Activated CD8-positive, alpha-beta memory T cell treated with anti-CD3 and anti-CD28 coated beads for 48 hours (primary cell): ENCODE measurements around the gene SUPT20HL2.
A peak's percentile ranks its signal among the peaks of the same experiment; 100 is the strongest.
"Not testable (repeated sequence)": the region's sequence is repeated elsewhere in the genome, so short reads cannot be mapped to it uniquely, and the experiment has no call there.

Experiments
- DNase-seq, 3 experiments: peaks; one replicate each; pipeline ENCODE4 v3.0.0-alpha.2; 2020; ENCODE audit warnings: low read depth in 2 of 3, low spot score in 2 of 3

SUPT20HL2 gene

GRCh38 chrX:24309580-24310374 lies 4.1 kb downstream of the SUPT20HL2 start:
- not testable (repeated sequence) for DNase-seq

- not testable (repeated sequence) for DNase-seq
Observed at GRCh38 chrX:24308803-24309202, 5.1 kb downstream of the SUPT20HL2 start.

- no peak for DNase-seq
Observed at GRCh38 chrX:24306440-24306839, 7.4 kb downstream of the SUPT20HL2 start.

DNA sequence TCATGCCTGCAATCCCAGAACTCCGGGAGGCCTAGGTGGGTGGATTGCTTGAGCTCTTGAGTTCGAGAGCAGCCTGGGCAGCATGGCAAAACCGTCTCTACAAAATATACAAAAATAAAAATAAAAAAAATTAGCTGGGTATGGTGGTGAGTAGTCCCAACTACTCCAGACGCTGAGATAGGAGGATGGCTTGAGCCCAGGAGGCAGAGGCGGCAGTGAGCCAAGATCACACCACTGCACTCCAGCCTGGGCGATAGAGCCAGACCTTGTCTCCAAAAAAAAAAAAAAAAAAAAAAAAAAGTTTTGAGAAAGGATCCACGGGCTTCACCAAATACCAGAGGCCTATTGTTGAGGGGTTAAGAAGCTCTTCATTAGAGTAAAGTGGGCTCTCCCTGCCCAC lies 8.0 kb downstream of the SUPT20HL2 start:
- no peak for DNase-seq

- DNase-seq, result no peak
Observed at GRCh38 chrX:24301806-24302205, 12.1 kb downstream of the SUPT20HL2 start.

DNA sequence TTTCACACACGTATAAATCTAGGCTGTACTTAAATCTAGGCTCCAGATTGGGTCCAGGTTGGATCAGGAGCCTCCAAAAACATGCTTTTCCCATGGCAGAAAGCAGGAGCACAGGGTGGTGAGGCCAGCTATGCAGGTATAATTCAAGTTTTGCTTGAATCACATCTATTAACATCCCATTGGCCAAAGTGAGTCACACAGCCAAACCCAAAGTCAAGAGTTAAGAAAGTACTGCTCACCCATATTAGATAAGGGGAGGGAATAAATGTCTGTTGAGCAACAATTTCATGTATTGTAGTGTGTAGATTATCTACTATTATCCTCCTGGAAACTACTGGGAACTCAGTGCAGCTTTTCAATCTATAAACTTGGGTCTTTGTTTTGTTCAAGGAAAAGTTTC lies 12.8 kb downstream of the SUPT20HL2 start:
- no peak for DNase-seq

- DNase-seq, result no peak
Observed at GRCh38 chrX:24298191-24298590, 15.7 kb downstream of the SUPT20HL2 start.

DNA sequence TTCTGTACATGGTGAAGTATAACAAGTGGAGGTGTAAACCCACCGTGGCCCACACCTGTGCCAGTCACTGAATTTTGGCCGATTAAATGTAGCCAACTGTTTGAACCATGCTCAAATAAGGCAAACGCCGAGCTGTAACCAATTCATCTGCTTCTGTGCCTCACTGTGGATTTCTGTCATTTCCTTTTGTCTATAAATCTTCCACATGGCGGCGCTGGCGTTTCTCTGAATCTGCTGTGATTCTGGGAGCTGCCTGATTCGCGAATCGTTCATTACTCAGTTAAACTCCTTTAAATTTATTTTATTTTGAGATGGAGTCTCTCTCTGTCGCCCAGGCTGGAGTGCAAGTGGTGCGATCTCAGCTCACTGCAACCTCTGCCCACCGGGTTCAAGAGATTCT lies 19.2 kb downstream of the SUPT20HL2 start:
- DNase-seq, result peak in 1 of 3 experiments; percentile 2

DNA sequence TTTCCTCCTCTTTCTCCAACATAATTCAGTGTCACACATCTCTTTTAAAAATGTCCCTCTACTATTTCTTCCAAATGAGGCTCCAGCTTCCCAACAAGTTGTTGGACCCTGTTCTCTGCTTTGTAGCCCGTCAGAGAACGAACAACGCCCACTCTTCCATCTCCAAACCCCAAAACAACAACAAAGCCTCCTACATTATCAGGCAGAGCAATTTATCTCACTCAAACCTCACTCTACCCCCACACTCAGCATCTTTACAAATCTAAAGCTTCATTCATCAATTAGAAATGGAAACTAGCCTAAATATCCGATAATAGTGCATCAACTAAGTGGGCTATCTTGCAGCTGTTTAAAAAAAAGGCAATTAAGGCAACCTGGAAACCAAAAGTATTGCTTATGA lies 20.5 kb downstream of the SUPT20HL2 start:
- no peak for DNase-seq

DNA sequence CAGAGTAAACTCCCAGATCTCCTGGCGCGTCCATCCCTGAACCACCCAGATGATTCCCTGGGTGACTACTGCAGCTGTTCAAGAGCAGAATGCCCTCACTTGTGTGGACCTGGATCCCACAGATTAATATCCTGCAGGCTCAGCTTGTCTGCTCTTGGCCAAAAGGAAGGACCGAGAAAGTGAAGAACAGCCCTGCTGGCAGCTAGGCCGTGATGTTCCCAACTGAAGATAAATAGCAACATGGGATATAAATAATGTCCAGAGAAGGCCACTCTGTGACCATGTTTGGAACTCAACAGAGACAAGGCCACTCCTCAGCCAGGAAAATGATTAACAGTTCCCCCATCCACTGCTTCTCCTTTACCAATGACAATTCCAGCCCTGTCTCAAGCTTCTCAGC lies 21.5 kb downstream of the SUPT20HL2 start:
- no peak for DNase-seq

DNA sequence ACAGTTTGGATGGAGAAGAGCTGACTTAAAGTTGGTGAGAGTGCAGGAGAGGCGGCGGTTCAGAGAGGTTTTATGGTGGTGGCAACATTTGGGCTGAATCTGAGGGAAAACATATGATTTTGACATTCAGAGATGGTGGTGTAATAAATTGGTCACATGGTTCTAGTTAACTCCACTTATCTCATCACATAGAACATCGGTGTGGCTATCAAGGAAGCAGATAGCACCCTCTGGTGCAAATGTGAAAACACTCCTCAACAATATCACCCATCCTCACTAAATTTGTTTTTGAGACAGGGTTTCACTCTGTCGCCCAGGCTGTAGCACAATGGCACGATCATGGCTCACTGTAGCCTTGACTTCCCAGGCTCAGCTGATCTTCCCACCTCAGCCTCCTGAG lies 28.8 kb downstream of the SUPT20HL2 start:
- no peak for DNase-seq

DNA sequence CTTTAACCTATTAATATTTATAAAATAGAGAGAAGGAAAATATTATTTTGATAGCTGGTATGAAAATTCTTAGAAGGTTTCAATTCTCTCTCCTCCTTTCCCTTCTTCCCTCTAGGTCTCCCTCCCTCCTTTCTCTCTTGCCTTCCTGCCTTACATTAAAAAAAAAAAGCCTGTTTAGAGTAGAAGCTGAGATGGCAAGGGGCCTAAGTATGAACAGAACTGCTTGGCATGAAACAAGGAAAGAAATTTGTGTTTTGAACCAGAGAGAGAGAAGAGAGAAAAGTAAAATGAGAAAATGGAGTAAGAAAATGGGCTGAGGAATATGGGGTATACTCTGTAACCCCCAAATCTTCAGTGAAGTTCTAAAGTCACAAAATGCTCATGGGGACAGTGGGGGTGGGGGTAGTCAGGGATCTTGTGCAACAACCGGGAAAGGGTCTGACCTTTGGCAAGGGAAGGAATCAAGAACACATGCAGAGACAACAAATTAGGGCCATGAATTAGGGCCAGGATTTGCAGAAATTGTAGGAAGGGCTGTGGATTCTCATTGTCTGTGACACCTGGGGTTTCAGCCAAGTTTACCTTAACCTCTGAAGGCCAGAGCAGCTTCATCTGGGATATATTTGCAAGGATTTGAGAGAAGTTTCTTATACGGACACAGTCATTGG lies 30.6 kb downstream of the SUPT20HL2 start:
- no peak for DNase-seq

- no peak for DNase-seq
Observed at GRCh38 chrX:24282381-24283126, 31.3 kb downstream of the SUPT20HL2 start.

GRCh38 chrX:24277405-24277804 lies 36.5 kb downstream of the SUPT20HL2 start:
- DNase-seq, result no peak

DNA sequence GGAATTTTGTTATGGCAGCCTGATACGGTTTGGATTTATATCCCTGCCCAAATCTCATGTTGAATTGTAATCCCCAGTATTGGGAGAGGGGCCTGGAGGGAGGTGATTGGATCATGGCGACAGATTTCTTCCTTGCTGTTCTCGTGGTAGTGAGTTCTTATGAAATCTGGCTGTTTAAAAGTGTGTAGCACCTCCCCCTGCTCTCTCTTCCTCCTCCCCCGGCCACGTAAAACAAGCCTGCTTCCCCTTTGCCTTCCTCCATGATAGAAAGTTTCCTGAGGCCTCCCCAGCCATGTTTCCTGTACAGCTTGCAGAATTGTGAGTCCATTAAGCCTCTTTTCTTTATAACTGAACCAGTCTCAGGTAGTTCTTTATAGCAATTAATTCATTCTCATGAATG lies 37.9 kb downstream of the SUPT20HL2 start:
- no peak for DNase-seq

GRCh38 chrX:24271262-24271661 lies 42.6 kb downstream of the SUPT20HL2 start:
- no peak for DNase-seq

GRCh38 chrX:24268786-24269185 lies 45.1 kb downstream of the SUPT20HL2 start:
- no peak for DNase-seq

DNA sequence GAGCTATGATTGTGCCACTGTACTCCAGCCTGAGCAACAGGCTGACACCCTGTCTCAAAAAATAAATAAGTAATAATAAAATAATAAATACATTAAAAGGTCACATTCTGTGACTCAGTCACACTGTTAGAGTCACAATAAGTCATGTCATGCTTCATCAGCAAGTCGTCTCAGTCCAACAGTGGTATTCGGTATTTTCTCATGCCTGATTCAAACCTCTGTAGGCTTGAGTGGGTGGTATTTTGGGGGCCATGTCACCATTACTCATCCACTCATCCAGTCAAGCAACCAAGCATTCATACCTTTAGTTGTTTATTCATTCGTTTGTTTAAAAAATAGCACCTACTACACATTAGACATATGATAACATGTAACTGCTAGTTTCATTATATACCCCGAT lies 46.9 kb downstream of the SUPT20HL2 start:
- DNase-seq, result no peak

DNA sequence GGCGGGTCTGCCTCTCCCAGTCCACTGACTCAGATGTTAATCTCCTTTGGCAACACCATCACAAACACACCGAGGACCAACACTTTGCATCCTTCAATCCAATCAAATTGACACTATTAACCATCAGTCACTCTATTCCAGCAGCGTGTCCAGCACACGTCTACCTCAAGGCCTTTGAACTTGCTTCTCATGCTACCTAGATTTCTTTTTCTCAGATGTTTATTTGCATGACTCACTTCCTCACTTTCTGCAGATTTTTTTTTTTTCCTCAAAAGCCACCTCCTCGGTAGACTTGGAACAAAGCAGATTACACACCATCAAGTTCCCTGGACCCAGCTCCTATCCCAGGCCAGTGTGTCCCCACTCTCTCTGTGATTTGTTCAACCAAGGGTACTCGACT lies 49.5 kb downstream of the SUPT20HL2 start:
- DNase-seq, result no peak

DNA sequence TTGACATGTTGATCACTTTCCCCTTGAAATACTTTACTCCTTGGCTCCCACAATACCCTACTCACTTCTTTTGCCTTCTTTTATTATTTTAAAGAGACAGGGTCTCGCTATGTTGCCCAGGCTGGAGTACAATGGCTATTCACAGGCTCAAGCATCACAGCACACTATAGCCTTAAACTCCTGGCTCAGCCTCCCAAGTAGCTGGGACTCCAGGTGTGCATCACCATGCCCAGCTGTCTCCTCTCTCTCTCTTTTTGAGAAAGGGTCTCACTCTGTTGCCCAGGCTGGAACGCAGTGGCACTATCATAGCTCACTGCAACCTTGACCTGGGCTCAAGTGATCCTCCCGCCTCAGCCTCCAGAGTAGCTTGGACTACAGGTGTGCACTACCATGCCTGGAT lies 51.6 kb downstream of the SUPT20HL2 start:
- no peak for DNase-seq
